Lower lobe of right lung (tissue), 2 donors: ENCODE data around the gene GALNT13. TPM values are rescaled to one million over a fixed set of nuclear protein-coding genes. Genes with fewer than 3 reads are reported as not detected.

Experiments used
- ATAC-seq, 2 donors: fragments of 200-7000 bp; cut with Tn5 transposase; one replicate each; pipeline ENCODE4 v1.9.1; 2020 to 2022; ENCODE audit warnings: mild to moderate bottlenecking in 2 of 2, moderate library complexity in 2 of 2
- DNase-seq: peaks from one replicate; pipeline ENCODE4 v3.0.0-alpha.2; 2020
- H3K27ac ChIP-seq: fragments of 200-600 bp; one replicate; pipeline ENCODE4 v1.8.0; 2022
- H3K27me3 ChIP-seq: fragments of 200-600 bp; one replicate; pipeline ENCODE4 v1.8.0; 2022; ENCODE audit warnings: low read depth
- H3K36me3 ChIP-seq: fragments of 200-600 bp; one replicate; pipeline ENCODE4 v1.8.0; 2022; ENCODE audit warnings: mild to moderate bottlenecking
- H3K4me1 ChIP-seq: fragments of 200-600 bp; one replicate; pipeline ENCODE4 v1.8.0; 2022
- H3K4me3 ChIP-seq: fragments of 200-600 bp; one replicate; pipeline ENCODE4 v1.8.0; 2022; ENCODE audit warnings: mild to moderate bottlenecking
- H3K9me3 ChIP-seq: fragments of 200-600 bp; one replicate; pipeline ENCODE4 v1.8.0; 2022
- intact Hi-C: fragments of 100-400 bp; cut with DNase I; formaldehyde crosslinking; loops from one replicate; pipeline ENCODE4 v1.11.0; 2022
- total RNA-seq: library from RNA; stranded (reverse); fragmentation: NEBNext Ultra II Directional; extraction: Animal tissue kit (Norgen Biotek cat#: 25700); gene quantifications from one replicate; pipeline ENCODE4 v1.2.1, GENCODE V29; 2021
- TF ChIP-seq, protein P1 (sequence below): fragments of 200-600 bp; IDR thresholded peaks from one replicate; pipeline ENCODE4 v1.8.0; 2022; ENCODE audit warnings: antibody characterized with exemption, mild to moderate bottlenecking
- donor health status: DM: no; HTN: yes; CAD: no; lungs with severe emphysema.

GALNT13 gene
- total RNA-seq, 1 donor from 2014 or later, result 2.4 TPM

DNA sequence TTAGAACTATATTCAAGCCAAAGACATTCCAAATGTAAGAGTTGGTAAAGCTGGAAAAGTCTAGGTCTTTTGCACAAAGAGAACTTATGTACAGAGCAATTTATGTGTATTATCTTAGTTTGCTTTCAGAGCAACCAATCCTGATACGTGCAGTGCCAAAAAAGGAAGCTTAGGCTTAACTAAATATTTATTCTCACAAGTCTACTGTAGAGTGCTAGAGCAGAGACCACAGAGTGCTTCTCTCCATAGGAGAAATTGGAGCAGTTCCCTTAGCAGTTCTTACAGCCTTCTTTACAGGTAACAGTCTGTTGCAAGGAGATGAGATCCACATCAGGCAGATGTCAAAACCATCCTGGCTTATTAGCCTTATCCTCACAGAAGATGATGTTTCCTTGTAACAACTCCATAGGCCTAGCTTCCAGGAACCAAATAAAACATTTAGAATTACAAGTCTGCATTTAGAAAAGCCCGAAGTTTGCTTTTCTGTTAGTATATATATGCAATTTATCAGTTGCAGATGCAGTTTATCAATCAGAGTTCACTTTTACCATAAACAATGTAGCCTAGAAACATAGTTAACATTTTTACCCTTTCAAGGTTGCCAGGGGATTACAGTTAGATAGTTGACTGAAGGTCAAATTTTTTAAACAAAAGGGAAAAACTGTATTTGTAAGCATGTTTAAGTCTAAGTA lies 576.2 kb downstream of the GALNT13 start:
- no peaks in the 10 kb centered on the region for H3K4me1 ChIP-seq
- no peak overlapping the region for H3K4me3 ChIP-seq
- no peaks in the 10 kb centered on the region for H3K9me3 ChIP-seq
- H3K27me3 ChIP-seq, result no peaks in the 10 kb centered on the region
- H3K27ac ChIP-seq, result no peak overlapping the region
- H3K36me3 ChIP-seq, result no peaks in the 10 kb centered on the region
- TF ChIP-seq, protein P1, sequence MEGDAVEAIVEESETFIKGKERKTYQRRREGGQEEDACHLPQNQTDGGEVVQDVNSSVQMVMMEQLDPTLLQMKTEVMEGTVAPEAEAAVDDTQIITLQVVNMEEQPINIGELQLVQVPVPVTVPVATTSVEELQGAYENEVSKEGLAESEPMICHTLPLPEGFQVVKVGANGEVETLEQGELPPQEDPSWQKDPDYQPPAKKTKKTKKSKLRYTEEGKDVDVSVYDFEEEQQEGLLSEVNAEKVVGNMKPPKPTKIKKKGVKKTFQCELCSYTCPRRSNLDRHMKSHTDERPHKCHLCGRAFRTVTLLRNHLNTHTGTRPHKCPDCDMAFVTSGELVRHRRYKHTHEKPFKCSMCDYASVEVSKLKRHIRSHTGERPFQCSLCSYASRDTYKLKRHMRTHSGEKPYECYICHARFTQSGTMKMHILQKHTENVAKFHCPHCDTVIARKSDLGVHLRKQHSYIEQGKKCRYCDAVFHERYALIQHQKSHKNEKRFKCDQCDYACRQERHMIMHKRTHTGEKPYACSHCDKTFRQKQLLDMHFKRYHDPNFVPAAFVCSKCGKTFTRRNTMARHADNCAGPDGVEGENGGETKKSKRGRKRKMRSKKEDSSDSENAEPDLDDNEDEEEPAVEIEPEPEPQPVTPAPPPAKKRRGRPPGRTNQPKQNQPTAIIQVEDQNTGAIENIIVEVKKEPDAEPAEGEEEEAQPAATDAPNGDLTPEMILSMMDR, result no peak
- DNase-seq, result no peak
- intact Hi-C loops, result no loop called here
- ATAC-seq, result peak in 1 of 2 donors; percentile 41

DNA sequence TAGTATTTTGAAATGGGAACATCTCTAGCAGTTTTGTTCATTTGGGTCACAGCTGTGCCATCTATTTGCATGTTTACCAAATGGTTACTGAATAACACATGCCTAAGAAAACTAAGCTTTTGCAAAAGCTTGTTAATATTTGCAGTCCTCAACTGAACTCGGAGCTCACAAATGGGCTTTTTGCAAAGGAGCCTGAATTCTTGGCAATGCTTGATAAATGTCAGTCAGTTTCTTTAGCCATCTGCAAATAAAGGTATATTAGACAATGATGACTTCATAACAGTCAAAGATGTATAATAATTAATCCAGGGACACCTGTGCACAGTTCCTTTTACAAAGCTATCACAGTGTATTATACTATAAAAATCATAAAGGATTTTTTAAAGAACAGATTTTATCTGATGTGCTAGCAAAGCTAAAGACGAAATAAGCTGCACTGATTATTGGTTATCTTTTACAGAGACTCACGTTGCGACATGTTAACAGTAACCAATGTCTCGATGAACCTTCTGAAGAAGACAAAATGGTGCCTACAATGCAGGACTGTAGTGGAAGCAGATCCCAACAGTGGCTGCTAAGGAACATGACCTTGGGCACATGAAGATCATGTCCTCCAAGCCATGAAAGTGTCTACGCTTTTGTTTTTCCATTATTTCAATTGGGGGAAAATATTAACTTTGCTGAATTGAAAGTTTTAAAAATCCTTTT lies 578.4 kb downstream of the GALNT13 start:
- TF ChIP-seq, protein P1, result no peak
- no peak overlapping the region for H3K4me3 ChIP-seq
- no peaks in the 10 kb centered on the region for H3K36me3 ChIP-seq
- H3K4me1 ChIP-seq, result no peaks in the 10 kb centered on the region
- no peaks in the 10 kb centered on the region for H3K9me3 ChIP-seq
- ATAC-seq (no peak), DNase-seq (no peak)
- intact Hi-C loops, result no loop called here
- no peak overlapping the region for H3K27ac ChIP-seq
- H3K27me3 ChIP-seq, result no peaks in the 10 kb centered on the region

- Histone ChIP-seq H3K4me3 (no peak overlapping the region), H3K27ac (no peak overlapping the region), H3K27me3 (no peaks in the 10 kb centered on the region), H3K36me3 (no peaks in the 10 kb centered on the region), H3K9me3 (no peaks in the 10 kb centered on the region), H3K4me1 (no peaks in the 10 kb centered on the region)
- intact Hi-C loops, result no loop called here
- ATAC-seq (no peak), DNase-seq (no peak)
- TF ChIP-seq, protein P1, result no peak
Observed at GRCh38 chr2:154452471-154452870, 580.7 kb downstream of the GALNT13 start.

GRCh38 chr2:154452906-154453493 lies 581.3 kb downstream of the GALNT13 start:
- DNase-seq (no peak), ATAC-seq (no peak)
- Histone ChIP-seq H3K36me3 (no peaks in the 10 kb centered on the region), H3K4me1 (no peaks in the 10 kb centered on the region), H3K9me3 (no peaks in the 10 kb centered on the region), H3K27ac (no peak overlapping the region), H3K4me3 (no peak overlapping the region), H3K27me3 (no peaks in the 10 kb centered on the region)
- TF ChIP-seq, protein P1, result peak; percentile 37
- intact Hi-C loops, result no loop called here

DNA sequence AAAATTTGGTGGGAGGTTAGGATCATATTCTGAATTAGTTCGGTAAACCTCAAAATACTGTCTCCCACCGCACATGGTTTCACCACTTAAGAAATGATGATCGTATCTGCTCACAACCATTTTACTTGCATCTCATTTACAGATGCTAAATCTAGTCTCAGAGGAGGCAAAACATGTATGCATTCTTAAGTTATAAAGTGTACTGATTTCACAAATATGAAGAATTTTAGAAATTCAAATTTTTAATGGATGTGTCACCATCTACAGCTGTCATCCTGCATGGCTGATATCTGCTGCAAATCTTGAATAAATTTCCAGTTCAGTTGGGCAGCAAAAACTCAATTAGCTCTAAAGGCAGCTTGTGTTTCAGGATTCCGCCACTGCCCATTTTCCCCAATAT lies 583.4 kb downstream of the GALNT13 start:
- no peak for ATAC-seq
- TF ChIP-seq, protein P1, result no peak
- H3K36me3 ChIP-seq, result no peaks in the 10 kb centered on the region
- H3K27ac ChIP-seq, result no peak overlapping the region
- no peaks in the 10 kb centered on the region for H3K27me3 ChIP-seq
- intact Hi-C loops, result no loop called here
- peak overlapping the region; percentile 44 for H3K4me3 ChIP-seq
- DNase-seq, result no peak
- H3K4me1 ChIP-seq, result no peaks in the 10 kb centered on the region
- H3K9me3 ChIP-seq, result no peaks in the 10 kb centered on the region
